Measurements from ENCODE around the gene PEAR1.

The PEAR1 gene

GRCh38 chr1:156959414-156959813 is 65.9 kb downstream of the PEAR1 start:
- no peak for DNase-seq (ENCODE audit: extremely low read depth in 1 of 2, low read depth in 1 of 2)

GRCh38 chr1:156959925-156960324 is 66.4 kb downstream of the PEAR1 start:
- no peak for DNase-seq (ENCODE audit: extremely low read depth in 1 of 2, low read depth in 1 of 2)

- DNase-seq (ENCODE audit: extremely low read depth in 1 of 2, low read depth in 1 of 2): no peak
Measured at GRCh38 chr1:156961709-156962108, 68.2 kb downstream of the PEAR1 start.

GRCh38 chr1:156963621-156964020 is 70.1 kb downstream of the PEAR1 start:
- DNase-seq (ENCODE audit: extremely low read depth in 1 of 2, low read depth in 1 of 2): no peak

GRCh38 chr1:156964441-156964840 is 70.9 kb downstream of the PEAR1 start:
- no peak for DNase-seq (ENCODE audit: extremely low read depth in 1 of 2, low read depth in 1 of 2)
